HCT116 (cell line): ENCODE data around the gene TMEM86A. TPM values are rescaled to one million over a fixed set of nuclear protein-coding genes. Genes with fewer than 3 reads are reported as not detected.
A peak's percentile ranks its signal among the peaks of the same experiment; 100 is the strongest.

Experiments
- ATAC-seq: fragments of 200-7000 bp; cut with Tn5 transposase; 2 replicates; pipeline ENCODE4 v1.9.1; 2020; ENCODE audit warnings: mild to moderate bottlenecking, moderate library complexity
- BruUV-seq: library from RNA; stranded (reverse); fragments of 400-500 nt; replicated peaks from 2 replicates; lab custom pipeline; 2021; lab: Mats Ljungman, UMichigan
- CTCF ChIA-PET: fragments of 300-600 bp; sonication (Branson Sonifier 250); formaldehyde crosslinking; loops from one replicate; lab custom pipeline; 2021; ENCODE audit warnings: antibody characterized with exemption; lab: Charles Lee
- POLR2A ChIA-PET: fragments of 300-600, 350-600 bp; sonication (Branson Sonifier 250); formaldehyde crosslinking; loops from one replicate; lab custom pipeline; 2021; ENCODE audit warnings: antibody characterized with exemption; lab: Charles Lee
- RAD21 ChIA-PET, 2 experiments: fragments of 300-600 bp; sonication (Branson Sonifier 250); formaldehyde crosslinking; loops; one replicate each; lab custom pipeline; 2023; ENCODE audit warnings: low total read pairs in 2 of 2; ENCODE audit not compliant: uncharacterized antibody in 2 of 2, unreplicated experiment in 2 of 2, low non-redundant PET in 1 of 2; lab: Charles Lee
- DNase-seq: peaks from one replicate; pipeline ENCODE4 v3.0.0-alpha.2; 2010; ENCODE audit warnings: low read depth, low spot score
- H2AFZ ChIP-seq: fragments of 200-600 bp; shearing (Covaris generic), sonication (generic); 2 replicates; pipeline ENCODE4 v1.6.1; 2017; ENCODE audit warnings: low read depth, mixed run types, mixed read lengths, antibody characterized with exemption, low read length; ENCODE audit not compliant: poor library complexity, severe bottlenecking
- H3K27ac ChIP-seq: 2 replicates; pipeline ENCODE4 v1.5.1; 2012; ENCODE audit warnings: low read depth, low read length
- H3K27me3 ChIP-seq: fragments of 200-600 bp; sonication (generic); 2 replicates; pipeline ENCODE4 v1.6.1; 2016; ENCODE audit warnings: mixed run types, low read length, mixed read lengths; ENCODE audit not compliant: insufficient read depth
- H3K36me3 ChIP-seq, 2 experiments: fragments of 200-500 bp in 1 of 2; fragments of 200-600 bp in 1 of 2; sonication (Bioruptor generic) in 1 of 2; sonication (generic) in 1 of 2; 2 replicates each; pipeline versions ENCODE4 v1.5.1 to v1.6.1; 2014 to 2016; ENCODE audit warnings: low read length in 2 of 2, inconsistent platforms in 1 of 2, mixed read lengths in 1 of 2, mixed run types in 1 of 2; ENCODE audit not compliant: insufficient read depth in 2 of 2, control insufficient read depth in 1 of 2
- H3K4me1 ChIP-seq, 2 experiments: fragments of 200-600 bp in 1 of 2; sonication (generic) in 1 of 2; 2 replicates each; pipeline versions ENCODE4 v1.5.1 to v1.6.1; 2012 to 2017; ENCODE audit warnings: low read length in 2 of 2, inconsistent platforms in 1 of 2, mild to moderate bottlenecking in 1 of 2, mixed read lengths in 1 of 2, mixed run types in 1 of 2, moderate library complexity in 1 of 2; ENCODE audit not compliant: insufficient read depth in 2 of 2, control insufficient read depth in 1 of 2
- H3K4me2 ChIP-seq: fragments of 200-600 bp; sonication (generic); 2 replicates; pipeline ENCODE4 v1.6.1; 2017; ENCODE audit warnings: mixed run types, low read length, mixed read lengths
- H3K4me3 ChIP-seq, 2 experiments: fragments of 200-600 bp in 1 of 2; sonication (generic) in 1 of 2; replicated peaks in 1 of 2; 2 replicates each; pipeline ENCODE4 v1.5.1; 2011 to 2016; ENCODE audit warnings: low read length in 2 of 2, control low read depth in 1 of 2, low read depth in 1 of 2, mild to moderate bottlenecking in 1 of 2, mixed read lengths in 1 of 2, mixed run types in 1 of 2
- H3K79me2 ChIP-seq: fragments of 200-600 bp; sonication (generic); 2 replicates; pipeline ENCODE4 v1.6.1; 2017; ENCODE audit warnings: mild to moderate bottlenecking, mixed run types, low read length, moderate library complexity, mixed read lengths; ENCODE audit not compliant: insufficient read depth
- H3K9ac ChIP-seq: fragments of 200-600 bp; sonication (generic); 2 replicates; pipeline ENCODE4 v1.6.1; 2016; ENCODE audit warnings: low read length, mixed read lengths
- H3K9me2 ChIP-seq: fragments of 200-600 bp; sonication (generic), shearing (Covaris generic); 2 replicates; pipeline ENCODE4 v1.6.1; 2017; ENCODE audit warnings: mixed run types, mild to moderate bottlenecking, moderate library complexity; ENCODE audit not compliant: insufficient read depth
- H3K9me3 ChIP-seq, 2 experiments: fragments of 200-500 bp in 1 of 2; fragments of 200-600 bp in 1 of 2; sonication (Bioruptor generic) in 1 of 2; sonication (generic) in 1 of 2; 2 replicates each; pipeline ENCODE4 v1.6.1; 2014 to 2017; ENCODE audit warnings: low read length in 2 of 2, mixed read lengths in 2 of 2, inconsistent platforms in 1 of 2, low read depth in 1 of 2, mild to moderate bottlenecking in 1 of 2, mixed run types in 1 of 2, moderate library complexity in 1 of 2; ENCODE audit not compliant: control insufficient read depth in 1 of 2, insufficient read depth in 1 of 2
- H4K20me1 ChIP-seq: fragments of 200-600 bp; sonication (generic), shearing (Covaris generic); 2 replicates; pipeline ENCODE4 v1.6.1; 2017; ENCODE audit warnings: mixed run types, mild to moderate bottlenecking, moderate library complexity; ENCODE audit not compliant: insufficient read depth
- ATF3 ChIP-seq: IDR thresholded peaks from 2 replicates; pipeline ENCODE4 v1.6.1; 2012
- CEBPB ChIP-seq: IDR thresholded peaks from 2 replicates; pipeline ENCODE4 v1.6.1; 2012; ENCODE audit warnings: low read depth
- CTCF ChIP-seq, 3 experiments: fragments of 200-600 bp in 1 of 3; sonication (generic) in 1 of 3; IDR thresholded peaks in 2 of 3; conservative IDR thresholded peaks in 1 of 3; 2 replicates each; pipeline ENCODE4 v1.5.1; 2012 to 2017; ENCODE audit warnings: low read depth in 2 of 3, low read length in 2 of 3, antibody characterized with exemption in 1 of 3, borderline replicate concordance in 1 of 3, control low read depth in 1 of 3, mild to moderate bottlenecking in 1 of 3, mixed read lengths in 1 of 3, mixed run types in 1 of 3, moderate library complexity in 1 of 3; ENCODE audit not compliant: insufficient read depth in 1 of 3
- EZH2 ChIP-seq: fragments of 200-600 bp; sonication (generic); IDR thresholded peaks from 2 replicates; pipeline ENCODE4 v1.6.1; 2017; ENCODE audit warnings: antibody characterized with exemption, mixed run types
- JUND ChIP-seq: IDR thresholded peaks from 2 replicates; pipeline ENCODE4 v1.6.1; 2012
- MAX ChIP-seq: IDR thresholded peaks from 2 replicates; pipeline ENCODE4 v1.6.1; 2012
- POLR2A ChIP-seq: IDR thresholded peaks from 2 replicates; pipeline ENCODE4 v1.7.0; 2011; ENCODE audit warnings: borderline replicate concordance; ENCODE audit not compliant: insufficient read depth, insufficient read length; ENCODE audit errors: extremely low read depth
- POLR2AphosphoS5 ChIP-seq: IDR thresholded peaks from 2 replicates; pipeline ENCODE4 v1.6.1; 2011; ENCODE audit warnings: mild to moderate bottlenecking, low read depth, low read length, moderate library complexity
- RAD21 ChIP-seq: IDR thresholded peaks from 2 replicates; pipeline ENCODE4 v1.6.1; 2012; ENCODE audit warnings: low read depth, mild to moderate bottlenecking
- REST ChIP-seq: IDR thresholded peaks from 2 replicates; pipeline ENCODE4 v1.6.1; 2012; ENCODE audit warnings: low read depth
- SIN3A ChIP-seq: IDR thresholded peaks from 2 replicates; pipeline ENCODE4 v1.6.1; 2012; ENCODE audit warnings: low read depth
- SP1 ChIP-seq: IDR thresholded peaks from 2 replicates; pipeline ENCODE4 v1.6.1; 2012; ENCODE audit warnings: low read depth
- SRF ChIP-seq: IDR thresholded peaks from 2 replicates; pipeline ENCODE4 v1.6.1; 2012; ENCODE audit warnings: low read depth
- ZBTB33 ChIP-seq: IDR thresholded peaks from 2 replicates; pipeline ENCODE4 v1.6.1; 2011; ENCODE audit warnings: mild to moderate bottlenecking, low read length, moderate library complexity; ENCODE audit not compliant: insufficient replicate concordance; ENCODE audit errors: extremely low read depth
- ZNF274 ChIP-seq: fragments of 200-500 bp; sonication (Bioruptor generic); IDR thresholded peaks from 2 replicates; pipeline ENCODE4 v1.6.1; 2014; ENCODE audit warnings: mild to moderate bottlenecking, low read depth, low read length, inconsistent platforms
- intact Hi-C: fragments of 100-400 bp; cut with micrococcal nuclease; formaldehyde crosslinking; loops from 2 replicates; pipeline ENCODE4 v1.10.0; 2022
- total RNA-seq: library from RNA; stranded (reverse); gene quantifications from one replicate; pipeline ENCODE4 v1.2.1, GENCODE V29; 2021; ENCODE audit not compliant: unreplicated experiment

The TMEM86A gene
- total RNA-seq, 1 experiment from 2014 or later, result 2.0 TPM

- TF ChIP-seq REST (no peak), ATF3 (no peak), EZH2 (no peak), SRF (no peak), CEBPB (no peak), SP1 (no peak), RAD21 (no peak), JUND (no peak), POLR2A (no peak), ZNF274 (no peak), MAX (no peak), SIN3A (no peak), POLR2AphosphoS5 (no peak)
Observed at GRCh38 chr11:18733202-18733601, 34.6 kb downstream of the TMEM86A start (continued).

GRCh38 chr11:18736590-18737148 lies 38.1 kb downstream of the TMEM86A start:
- H3K9ac ChIP-seq, result no peak overlapping the region
- intact Hi-C loops, result loop anchor here (2.0 kb wide), 1 partner anchor 494 kb away; no protein-coding TSS in a partner anchor
- no TSS peak for BruUV-seq
- RAD21 ChIA-PET, result no interaction called here
- H3K4me1 ChIP-seq, result no peaks in the 10 kb centered on the region
- H4K20me1 ChIP-seq, result no peaks in the 10 kb centered on the region
- H3K4me3 ChIP-seq, result no peak overlapping the region
- no peaks in the 10 kb centered on the region for H3K79me2 ChIP-seq
- no peaks in the 10 kb centered on the region for H3K9me2 ChIP-seq
- CTCF ChIA-PET, result interaction anchor here (0.8 to 1.6 kb wide), 2 partner anchors 9 to 15 kb away, joined by 4 read pairs; no protein-coding TSS in a partner anchor
- peak; percentile 60 for ATAC-seq
- DNase-seq, result no peak
- no peaks in the 10 kb centered on the region for H3K27me3 ChIP-seq
- H3K9me3 ChIP-seq, result no peaks in the 10 kb centered on the region
- H3K36me3 ChIP-seq, result no peaks in the 10 kb centered on the region
- POLR2A ChIA-PET, result no interaction called here
- no peak overlapping the region for H3K27ac ChIP-seq
- H2AFZ ChIP-seq, result no peak overlapping the region
- no peak overlapping the region for H3K4me2 ChIP-seq
- TF ChIP-seq SRF (no peak), ZNF274 (no peak), CTCF (IDR thresholded peaks at IDR 0.05 in 2 of 3, conservative IDR thresholded peaks at IDR 0.05 in 1 of 3; ENCODE audit: borderline replicate concordance in 1 of 3, insufficient read depth in 1 of 3, low read depth in 2 of 3, low read length in 2 of 3) (peak in 1 of 3 experiments; percentile 25; a peak in 2 of 6 replicates), ZBTB33 (no peak), POLR2AphosphoS5 (no peak), SP1 (no peak)
